Rectal smooth muscle tissue (tissue), 1 donor: Measurements from ENCODE around the gene C2orf78.
A peak's percentile ranks its signal among the peaks of the same experiment; 100 is the strongest.
"Not testable (repeated sequence)": the region's sequence is repeated elsewhere in the genome, so short reads cannot be mapped to it uniquely, and the experiment has no call there.

Experiments
- H3K27ac ChIP-seq: one replicate; pipeline ENCODE4 v1.7.0; 2013; ENCODE audit warnings: low read depth, low read length, inconsistent platforms
- H3K27me3 ChIP-seq: one replicate; pipeline ENCODE4 v1.7.0; 2013; ENCODE audit warnings: low read length; ENCODE audit not compliant: control insufficient read depth, insufficient read depth
- H3K36me3 ChIP-seq: one replicate; pipeline ENCODE4 v1.7.0; 2013; ENCODE audit warnings: low read length; ENCODE audit not compliant: control insufficient read depth, insufficient read depth
- H3K4me1 ChIP-seq: one replicate; pipeline ENCODE4 v1.7.0; 2013; ENCODE audit warnings: low read length; ENCODE audit not compliant: control insufficient read depth, insufficient read depth
- H3K4me3 ChIP-seq: one replicate; pipeline ENCODE4 v1.7.0; 2013; ENCODE audit warnings: low read length
- H3K9ac ChIP-seq: one replicate; pipeline ENCODE4 v1.7.0; 2013; ENCODE audit warnings: low read length

The C2orf78 gene

GRCh38 chr2:73783883-73784282, at the start of gene C2orf78:
C2orf78 (plus strand) TSS chr2:73784183; CDS start chr2:73784310, 127 bp downstream.
- H3K27me3 ChIP-seq, H3K27ac ChIP-seq, H3K4me3 ChIP-seq, H3K36me3 ChIP-seq, H3K9ac ChIP-seq, H3K4me1 ChIP-seq: not testable (repeated sequence)

- H3K9ac ChIP-seq, result peak overlapping the region; percentile 6
- peaks cover 5% of the 10 kb centered on the region for H3K36me3 ChIP-seq
- peaks cover 5% of the 10 kb centered on the region for H3K4me1 ChIP-seq
- H3K4me3 ChIP-seq, result peak overlapping the region; percentile 96
- no peak overlapping the region for H3K27ac ChIP-seq
- H3K27me3 ChIP-seq, result no peaks in the 10 kb centered on the region
Observed at GRCh38 chr2:73736378-73736777, 47.6 kb upstream of the C2orf78 start.

GRCh38 chr2:73736855-73737779, 46.9 kb upstream of the C2orf78 start, which contains the start of gene TPRKB:
TPRKB (minus strand) TSS chr2:73737345; CDS start chr2:73734569, 2,776 bp downstream.
- peak within 1 kb of the TSS; percentile 96 for H3K4me3 ChIP-seq
- H3K9ac ChIP-seq, result peak within 1 kb of the TSS; percentile 70
- H3K27ac ChIP-seq, result peak within 1 kb of the TSS; percentile 59
- peaks cover 2% of the 10 kb centered on the region for H3K36me3 ChIP-seq
- H3K4me1 ChIP-seq, result peaks cover 5% of the 10 kb centered on the region
- no peaks in the 10 kb centered on the region for H3K27me3 ChIP-seq

- Histone ChIP-seq H3K4me3 (no peak overlapping the region), H3K27ac (no peak overlapping the region), H3K27me3 (no peaks in the 10 kb centered on the region), H3K36me3 (peaks cover 2% of the 10 kb centered on the region), H3K4me1 (peaks cover 5% of the 10 kb centered on the region), H3K9ac (no peak overlapping the region)
Observed at GRCh38 chr2:73739101-73739500, 44.9 kb upstream of the C2orf78 start.

- Histone ChIP-seq H3K27ac (no peak overlapping the region), H3K36me3 (no peaks in the 10 kb centered on the region), H3K4me3 (no peak overlapping the region), H3K4me1 (peaks cover 5% of the 10 kb centered on the region), H3K27me3 (no peaks in the 10 kb centered on the region), H3K9ac (no peak overlapping the region)
Observed at GRCh38 chr2:73740767-73741166, 43.2 kb upstream of the C2orf78 start.

- H3K36me3 ChIP-seq, result peaks cover 8% of the 10 kb centered on the region
- H3K9ac ChIP-seq, result no peak overlapping the region
- no peak overlapping the region for H3K27ac ChIP-seq
- no peak overlapping the region for H3K4me3 ChIP-seq
- no peaks in the 10 kb centered on the region for H3K4me1 ChIP-seq
- H3K27me3 ChIP-seq, result no peaks in the 10 kb centered on the region
Observed at GRCh38 chr2:73746015-73746876, 37.7 kb upstream of the C2orf78 start.

GRCh38 chr2:73746877-73747208, 37.1 kb upstream of the C2orf78 start:
- Histone ChIP-seq H3K27me3 (no peaks in the 10 kb centered on the region), H3K9ac (no peak overlapping the region), H3K4me3 (no peak overlapping the region), H3K27ac (no peak overlapping the region), H3K4me1 (no peaks in the 10 kb centered on the region), H3K36me3 (peaks cover 8% of the 10 kb centered on the region)

GRCh38 chr2:73749314-73749713, 34.7 kb upstream of the C2orf78 start:
- no peaks in the 10 kb centered on the region for H3K27me3 ChIP-seq
- H3K27ac ChIP-seq, result no peak overlapping the region
- no peaks in the 10 kb centered on the region for H3K4me1 ChIP-seq
- no peak overlapping the region for H3K4me3 ChIP-seq
- peaks cover 11% of the 10 kb centered on the region for H3K36me3 ChIP-seq
- no peak overlapping the region for H3K9ac ChIP-seq

- not testable (repeated sequence) for H3K27ac ChIP-seq, H3K4me1 ChIP-seq, H3K36me3 ChIP-seq, H3K9ac ChIP-seq, H3K4me3 ChIP-seq, H3K27me3 ChIP-seq
Observed at GRCh38 chr2:73754332-73754731, 29.7 kb upstream of the C2orf78 start.

GRCh38 chr2:73759285-73759764, 24.7 kb upstream of the C2orf78 start:
- Histone ChIP-seq H3K27me3 (no peaks in the 10 kb centered on the region), H3K9ac (no peak overlapping the region), H3K4me3 (no peak overlapping the region), H3K36me3 (peaks cover 15% of the 10 kb centered on the region), H3K27ac (no peak overlapping the region), H3K4me1 (peaks cover 9% of the 10 kb centered on the region)

- H3K4me1 ChIP-seq, result peaks cover 9% of the 10 kb centered on the region
- peaks cover 16% of the 10 kb centered on the region for H3K36me3 ChIP-seq
- H3K27ac ChIP-seq, result no peak overlapping the region
- H3K9ac ChIP-seq, result no peak overlapping the region
- no peak overlapping the region for H3K4me3 ChIP-seq
- H3K27me3 ChIP-seq, result no peaks in the 10 kb centered on the region
Observed at GRCh38 chr2:73759904-73760303, 24.1 kb upstream of the C2orf78 start.

- H3K9ac ChIP-seq, result no peak overlapping the region
- H3K27ac ChIP-seq, result no peak overlapping the region
- no peak overlapping the region for H3K4me3 ChIP-seq
- H3K4me1 ChIP-seq, result peaks cover 9% of the 10 kb centered on the region
- H3K27me3 ChIP-seq, result no peaks in the 10 kb centered on the region
- H3K36me3 ChIP-seq, result peaks cover 19% of the 10 kb centered on the region
Observed at GRCh38 chr2:73762571-73762970, 21.4 kb upstream of the C2orf78 start.
